ENCODE results near the gene HDDC2. TPM values are rescaled to one million over a fixed set of nuclear protein-coding genes. Genes with fewer than 3 reads are reported as not detected.

HDDC2 gene
- total RNA-seq, 2 donors from 2014 or later: 36.8 to 42.5 TPM

DNA sequence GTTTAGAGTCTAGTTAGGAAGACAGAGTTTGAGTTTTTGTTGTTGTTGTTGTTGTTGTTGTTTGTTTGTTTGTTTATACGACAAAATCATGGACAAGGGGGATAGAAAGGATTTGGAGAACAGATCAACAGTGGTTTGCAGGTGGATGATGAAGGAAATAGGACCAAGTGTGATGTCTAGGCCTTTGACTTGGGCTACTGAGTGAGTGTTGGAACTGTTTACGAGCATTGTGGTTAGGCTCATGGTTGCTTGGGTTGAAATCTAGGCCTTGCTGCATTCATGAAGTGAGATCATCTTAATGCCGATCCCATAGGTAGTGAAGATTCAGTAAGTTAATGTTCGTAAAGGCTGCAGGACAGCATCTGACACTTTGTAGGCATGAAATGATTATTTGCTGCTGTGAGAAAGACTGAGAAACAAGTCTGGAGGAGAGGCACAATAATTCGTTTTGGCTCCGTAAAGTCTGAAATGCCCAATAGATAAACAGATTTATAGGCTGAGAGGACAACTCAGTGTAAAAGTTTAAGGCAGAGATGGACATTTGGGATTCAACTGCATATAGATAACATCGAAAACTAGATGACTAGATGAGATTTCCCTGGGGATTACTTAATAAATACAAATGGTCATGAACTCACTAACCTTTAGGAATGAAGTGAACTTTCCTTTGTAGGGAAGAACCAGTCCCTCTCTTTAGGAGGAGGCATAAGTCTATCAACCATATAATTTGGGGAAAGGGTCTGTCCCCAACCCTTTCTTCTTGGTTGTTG lies 70.0 kb downstream of the HDDC2 start:
- Histone ChIP-seq H3K4me3 (no peak overlapping the region), H3K9me3 (no peaks in the 10 kb centered on the region), H3K27ac (no peak overlapping the region), H3K36me3 (replicated peaks in 1 of 2; ENCODE audit: insufficient read depth in 1 of 2, low read depth in 2 of 2) (no peaks in the 10 kb centered on the region), H3K27me3 (no peaks in the 10 kb centered on the region), H3K4me1 (peaks cover 14% of the 10 kb centered on the region)
- no peak for TF ChIP-seq POLR2A (IDR thresholded peaks at IDR 0.05)
- TF ChIP-seq, protein P1, sequence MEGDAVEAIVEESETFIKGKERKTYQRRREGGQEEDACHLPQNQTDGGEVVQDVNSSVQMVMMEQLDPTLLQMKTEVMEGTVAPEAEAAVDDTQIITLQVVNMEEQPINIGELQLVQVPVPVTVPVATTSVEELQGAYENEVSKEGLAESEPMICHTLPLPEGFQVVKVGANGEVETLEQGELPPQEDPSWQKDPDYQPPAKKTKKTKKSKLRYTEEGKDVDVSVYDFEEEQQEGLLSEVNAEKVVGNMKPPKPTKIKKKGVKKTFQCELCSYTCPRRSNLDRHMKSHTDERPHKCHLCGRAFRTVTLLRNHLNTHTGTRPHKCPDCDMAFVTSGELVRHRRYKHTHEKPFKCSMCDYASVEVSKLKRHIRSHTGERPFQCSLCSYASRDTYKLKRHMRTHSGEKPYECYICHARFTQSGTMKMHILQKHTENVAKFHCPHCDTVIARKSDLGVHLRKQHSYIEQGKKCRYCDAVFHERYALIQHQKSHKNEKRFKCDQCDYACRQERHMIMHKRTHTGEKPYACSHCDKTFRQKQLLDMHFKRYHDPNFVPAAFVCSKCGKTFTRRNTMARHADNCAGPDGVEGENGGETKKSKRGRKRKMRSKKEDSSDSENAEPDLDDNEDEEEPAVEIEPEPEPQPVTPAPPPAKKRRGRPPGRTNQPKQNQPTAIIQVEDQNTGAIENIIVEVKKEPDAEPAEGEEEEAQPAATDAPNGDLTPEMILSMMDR (IDR thresholded peaks at IDR 0.05): no peak
- DNase-seq (no peak), ATAC-seq (no peak)
- intact Hi-C loops (cut with DNase I): no loop called here
- 84 to 91% methylated on average over 7 of the region's 7 CpGs for WGBS, 2 donors

DNA sequence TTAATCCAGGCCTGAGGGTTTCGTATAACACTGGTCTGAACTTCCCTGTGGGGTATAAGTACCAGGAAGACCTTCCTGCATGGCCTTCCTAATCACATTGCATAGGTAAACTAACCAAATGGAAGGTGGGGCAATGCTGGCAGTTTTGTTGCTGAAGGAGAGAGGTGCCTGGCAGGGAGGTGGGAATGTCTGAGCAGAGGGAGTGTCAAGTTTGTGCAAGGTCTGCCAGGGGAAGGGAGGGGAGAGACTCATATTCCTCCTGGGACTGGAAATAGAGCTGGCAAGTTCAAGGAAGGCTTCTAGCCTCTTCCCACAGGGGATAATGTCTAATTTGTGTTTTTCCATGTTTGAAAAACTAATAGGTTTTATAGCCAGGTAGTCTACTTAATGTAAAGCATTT lies 70.6 kb downstream of the HDDC2 start:
- Histone ChIP-seq H3K27ac (no peak overlapping the region), H3K4me3 (no peak overlapping the region), H3K27me3 (no peaks in the 10 kb centered on the region), H3K9me3 (no peaks in the 10 kb centered on the region), H3K36me3 (replicated peaks in 1 of 2; ENCODE audit: insufficient read depth in 1 of 2, low read depth in 2 of 2) (no peaks in the 10 kb centered on the region), H3K4me1 (peaks cover 7% of the 10 kb centered on the region)
- 95% methylated on average over 1 of the region's 1 CpG; no CpG with 5 or more reads in 1 of the 2 donors for WGBS, 2 donors
- intact Hi-C loops (cut with DNase I): no loop called here
- no peak for DNase-seq
- no peak for TF ChIP-seq POLR2A (IDR thresholded peaks at IDR 0.05)
- TF ChIP-seq, protein P1 (IDR thresholded peaks at IDR 0.05): no peak
- no peak for ATAC-seq

DNA sequence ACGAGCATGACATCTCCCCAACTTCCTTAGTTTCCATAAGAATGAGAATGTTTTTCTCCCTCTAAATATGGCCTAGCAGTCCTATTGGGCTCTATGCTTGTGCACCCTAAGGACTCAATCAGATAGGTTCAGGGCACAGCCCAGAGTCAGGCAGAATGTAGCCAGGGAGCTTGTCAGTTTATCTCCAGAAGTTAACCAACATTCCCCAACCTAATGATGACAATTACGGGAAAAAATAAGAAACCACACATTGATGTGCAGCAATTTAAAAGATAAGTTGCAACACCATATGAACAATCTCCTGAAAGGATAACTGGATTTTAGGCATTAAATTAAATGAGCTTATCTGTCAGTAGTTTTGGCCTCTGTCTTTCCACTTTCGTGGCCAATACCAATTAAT lies 71.1 kb downstream of the HDDC2 start:
- Histone ChIP-seq H3K4me3 (no peak overlapping the region), H3K27ac (no peak overlapping the region), H3K27me3 (no peaks in the 10 kb centered on the region), H3K9me3 (no peaks in the 10 kb centered on the region), H3K36me3 (replicated peaks in 1 of 2; ENCODE audit: insufficient read depth in 1 of 2, low read depth in 2 of 2) (no peaks in the 10 kb centered on the region), H3K4me1 (peaks cover 7% of the 10 kb centered on the region)
- ATAC-seq (no peak), DNase-seq (no peak)
- no peak for TF ChIP-seq POLR2A (IDR thresholded peaks at IDR 0.05)
- TF ChIP-seq, protein P1 (IDR thresholded peaks at IDR 0.05): no peak
- 88 to 94% methylated on average over 3 of the region's 3 CpGs for WGBS, 2 donors
- intact Hi-C loops (cut with DNase I): no loop called here

DNA sequence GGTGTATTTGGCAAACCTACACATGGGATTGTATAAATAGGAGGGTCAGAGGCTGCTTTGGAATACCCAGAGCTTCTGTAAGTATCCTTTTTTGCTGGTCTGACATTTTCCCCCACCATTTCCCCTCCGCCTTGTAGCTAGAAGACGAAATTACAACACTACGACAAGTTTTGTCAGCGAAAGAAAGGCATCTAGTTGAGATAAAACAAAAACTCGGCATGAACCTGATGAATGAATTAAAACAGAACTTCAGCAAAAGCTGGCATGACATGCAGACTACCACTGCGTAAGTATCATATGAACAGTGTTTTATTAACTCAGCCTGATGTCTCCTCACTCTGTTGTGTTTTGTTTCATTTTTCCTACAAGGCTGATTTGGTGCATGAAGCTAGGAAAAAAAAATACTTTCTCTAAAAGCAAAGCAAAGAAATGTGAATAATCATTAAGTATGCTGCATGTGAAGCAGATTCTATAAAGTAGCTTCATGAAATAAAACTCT lies 72.7 kb downstream of the HDDC2 start:
- 83 to 85% methylated on average over 6 of the region's 6 CpGs for WGBS, 2 donors
- intact Hi-C loops (cut with DNase I): no loop called here

More for the DNA sequence above, 72.7 kb downstream of the HDDC2 start:
- Histone ChIP-seq H3K27ac (no peak overlapping the region), H3K27me3 (no peaks in the 10 kb centered on the region), H3K4me3 (no peak overlapping the region), H3K4me1 (peaks cover 9% of the 10 kb centered on the region), H3K9me3 (no peaks in the 10 kb centered on the region), H3K36me3 (replicated peaks in 1 of 2; ENCODE audit: insufficient read depth in 1 of 2, low read depth in 2 of 2) (no peaks in the 10 kb centered on the region)
- DNase-seq: no peak
- ATAC-seq: no peak
- TF ChIP-seq POLR2A (IDR thresholded peaks at IDR 0.05): no peak
- TF ChIP-seq, protein P1 (IDR thresholded peaks at IDR 0.05): no peak

Data from body of pancreas (tissue), 4 donors.